CD4-positive, alpha-beta T cell treated with Interleukin-15 for 4 hours (primary cell): ENCODE results near the gene EPO.
"Not testable (repeated sequence)": the region's sequence is repeated elsewhere in the genome, so short reads cannot be mapped to it uniquely, and the experiment has no call there.

Experiments
- DNase-seq: peaks from one replicate; pipeline ENCODE4 v3.0.0-alpha.2; 2020; ENCODE audit warnings: low spot score

The EPO gene

GRCh38 chr7:100705320-100705752 lies 14.9 kb upstream of the EPO start:
- peak; percentile 70 for DNase-seq

DNA sequence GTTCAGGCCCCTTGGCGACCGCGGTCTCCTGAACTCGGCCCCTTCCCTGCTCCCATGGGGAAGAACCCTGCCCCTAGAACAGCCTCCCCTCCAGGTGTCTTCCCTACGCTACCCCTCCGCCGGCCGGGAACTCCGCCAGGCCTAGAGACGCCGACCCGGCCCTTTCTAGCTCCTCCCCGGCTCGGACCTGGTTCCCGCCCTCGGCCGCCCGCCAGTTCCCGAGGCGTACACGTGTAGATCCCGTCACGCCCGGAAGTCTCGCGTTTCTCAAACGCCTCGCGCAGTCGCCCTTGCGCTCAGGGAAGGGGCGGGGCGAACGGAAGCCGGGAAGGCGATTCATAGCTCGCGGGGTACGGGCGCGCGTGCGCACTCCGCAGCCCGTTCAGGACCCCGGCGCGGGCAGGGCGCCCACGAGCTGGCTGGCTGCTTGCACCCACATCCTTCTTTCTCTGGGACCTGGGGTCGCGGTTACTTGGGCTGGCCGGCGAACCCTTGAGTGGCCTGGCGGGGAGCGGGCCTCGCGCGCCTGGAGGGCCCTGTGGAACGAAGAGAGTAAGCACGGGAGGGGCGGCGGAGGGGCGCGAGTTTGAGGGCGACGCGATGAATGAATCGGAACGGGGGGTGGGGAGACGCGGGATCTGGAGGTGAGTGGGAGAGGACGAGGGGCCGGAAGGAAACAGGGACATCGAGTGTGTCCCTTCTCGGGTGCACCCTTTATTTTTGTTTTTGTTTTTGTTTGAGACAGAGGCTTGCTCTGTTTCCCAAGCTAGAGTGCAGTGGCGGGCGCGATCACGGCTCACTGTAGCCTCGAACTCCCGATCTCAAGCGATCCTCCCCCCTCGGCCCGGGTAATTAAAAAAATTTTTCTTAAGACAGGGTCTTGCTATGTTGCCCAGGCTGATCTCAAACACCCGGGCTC lies 14.3 kb upstream of the EPO start, which contains the start of gene POP7:
Gene POP7, plus strand, starts transcription at position 369 of the 919 bp plus-strand sequence. CDS start 710 bp downstream, outside the sequence.
- DNase-seq = peak; percentile 97

DNA sequence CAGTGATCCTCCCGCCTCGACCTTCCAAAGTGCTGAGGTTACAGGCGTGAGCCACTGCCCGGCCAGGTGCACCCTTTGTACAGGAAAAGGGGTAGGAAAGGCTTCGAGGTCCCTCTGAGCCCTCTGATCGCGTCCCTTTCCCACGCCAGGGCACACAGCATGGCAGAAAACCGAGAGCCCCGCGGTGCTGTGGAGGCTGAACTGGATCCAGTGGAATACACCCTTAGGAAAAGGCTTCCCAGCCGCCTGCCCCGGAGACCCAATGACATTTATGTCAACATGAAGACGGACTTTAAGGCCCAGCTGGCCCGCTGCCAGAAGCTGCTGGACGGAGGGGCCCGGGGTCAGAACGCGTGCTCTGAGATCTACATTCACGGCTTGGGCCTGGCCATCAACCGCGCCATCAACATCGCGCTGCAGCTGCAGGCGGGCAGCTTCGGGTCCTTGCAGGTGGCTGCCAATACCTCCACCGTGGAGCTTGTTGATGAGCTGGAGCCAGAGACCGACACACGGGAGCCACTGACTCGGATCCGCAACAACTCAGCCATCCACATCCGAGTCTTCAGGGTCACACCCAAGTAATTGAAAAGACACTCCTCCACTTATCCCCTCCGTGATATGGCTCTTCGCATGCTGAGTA lies 13.5 kb upstream of the EPO start:
- DNase-seq = no peak

GRCh38 chr7:100708395-100708794 lies 11.9 kb upstream of the EPO start:
- DNase-seq = no peak

DNA sequence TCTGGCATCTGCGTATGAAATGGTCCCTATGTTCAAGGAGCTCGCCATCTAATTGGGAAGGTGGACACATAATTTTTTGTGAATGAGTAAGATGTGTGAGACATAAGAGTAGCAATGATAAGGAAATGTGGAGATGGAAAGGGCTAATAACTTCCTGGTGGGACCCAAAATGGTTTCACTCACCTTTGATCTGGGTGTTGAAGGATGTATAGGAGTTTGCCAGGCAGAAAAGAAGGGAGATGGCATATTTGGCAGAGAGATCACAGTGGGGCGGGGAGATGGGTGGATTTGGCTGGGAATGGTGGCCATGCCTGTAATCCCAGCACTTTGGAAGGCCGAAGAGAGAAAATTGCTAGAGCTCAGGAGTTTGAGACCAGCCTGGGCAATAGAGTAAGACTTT lies 9.8 kb upstream of the EPO start:
- DNase-seq = no peak

GRCh38 chr7:100711369-100711768 lies 8.9 kb upstream of the EPO start:
- DNase-seq = no peak

DNA sequence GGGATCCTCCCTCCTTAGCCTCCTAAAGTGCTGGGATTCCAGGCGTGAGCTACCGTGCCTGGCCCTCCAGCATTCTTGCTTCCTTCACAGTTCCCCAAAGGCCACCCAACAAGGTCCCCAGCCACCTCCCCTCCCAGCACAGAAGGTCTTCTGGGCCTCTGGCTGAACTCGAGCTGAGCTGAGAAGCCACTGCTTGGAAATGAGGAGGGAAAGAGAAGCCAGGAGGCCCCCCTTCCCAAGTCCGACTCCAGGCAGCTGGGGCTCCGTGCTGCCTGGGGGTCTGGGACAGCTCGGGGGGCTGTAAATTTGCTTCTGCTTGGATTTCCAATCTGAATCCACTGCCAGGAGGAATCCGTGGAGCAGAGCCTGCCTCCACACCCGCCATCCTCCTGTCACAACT lies 5.5 kb upstream of the EPO start:
- no peak for DNase-seq

DNA sequence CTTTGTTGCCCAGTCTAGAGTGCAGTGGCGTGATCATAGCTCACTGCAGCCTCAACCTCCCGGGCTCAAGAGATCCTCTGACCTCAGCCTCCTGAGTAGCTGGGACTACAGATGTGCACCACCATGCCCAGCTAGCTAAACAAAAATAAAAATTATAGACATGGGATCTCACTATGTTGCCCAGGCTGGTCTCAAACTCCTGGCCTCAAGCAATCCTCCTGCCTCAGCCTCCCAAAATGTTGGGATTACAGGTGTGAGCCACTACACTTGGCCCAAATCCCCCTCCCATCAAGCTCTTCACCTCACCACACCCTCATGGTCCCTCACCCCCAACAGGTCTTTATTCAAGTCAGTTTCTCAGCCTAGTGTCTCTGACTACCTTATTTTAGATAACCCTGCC lies 3.2 kb upstream of the EPO start:
- DNase-seq = not testable (repeated sequence)

GRCh38 chr7:100719523-100720278 lies 567 bp upstream of the EPO start:
- no peak for DNase-seq

- DNase-seq = no peak
Observed at GRCh38 chr7:100720671-100721504, 620 bp downstream of the EPO start.

GRCh38 chr7:100721505-100721812 lies 1.2 kb downstream of the EPO start:
- no peak for DNase-seq

DNA sequence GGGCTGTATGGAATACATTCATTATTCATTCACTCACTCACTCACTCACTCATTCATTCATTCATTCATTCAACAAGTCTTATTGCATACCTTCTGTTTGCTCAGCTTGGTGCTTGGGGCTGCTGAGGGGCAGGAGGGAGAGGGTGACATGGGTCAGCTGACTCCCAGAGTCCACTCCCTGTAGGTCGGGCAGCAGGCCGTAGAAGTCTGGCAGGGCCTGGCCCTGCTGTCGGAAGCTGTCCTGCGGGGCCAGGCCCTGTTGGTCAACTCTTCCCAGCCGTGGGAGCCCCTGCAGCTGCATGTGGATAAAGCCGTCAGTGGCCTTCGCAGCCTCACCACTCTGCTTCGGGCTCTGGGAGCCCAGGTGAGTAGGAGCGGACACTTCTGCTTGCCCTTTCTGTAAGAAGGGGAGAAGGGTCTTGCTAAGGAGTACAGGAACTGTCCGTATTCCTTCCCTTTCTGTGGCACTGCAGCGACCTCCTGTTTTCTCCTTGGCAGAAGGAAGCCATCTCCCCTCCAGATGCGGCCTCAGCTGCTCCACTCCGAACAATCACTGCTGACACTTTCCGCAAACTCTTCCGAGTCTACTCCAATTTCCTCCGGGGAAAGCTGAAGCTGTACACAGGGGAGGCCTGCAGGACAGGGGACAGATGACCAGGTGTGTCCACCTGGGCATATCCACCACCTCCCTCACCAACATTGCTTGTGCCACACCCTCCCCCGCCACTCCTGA lies 2.4 kb downstream of the EPO start:
- no peak for DNase-seq

GRCh38 chr7:100723732-100724275 lies 3.5 kb downstream of the EPO start:
- no peak for DNase-seq

- not testable (repeated sequence) for DNase-seq
Observed at GRCh38 chr7:100724364-100724763, 4.1 kb downstream of the EPO start.

GRCh38 chr7:100726996-100727761 lies 6.9 kb downstream of the EPO start:
- DNase-seq = no peak

GRCh38 chr7:100728196-100728595 lies 7.9 kb downstream of the EPO start:
- DNase-seq = no peak

GRCh38 chr7:100730136-100730800 lies 10.0 kb downstream of the EPO start:
- DNase-seq = no peak

GRCh38 chr7:100731937-100732636 lies 11.8 kb downstream of the EPO start:
- DNase-seq = no peak

- DNase-seq = no peak
Observed at GRCh38 chr7:100735730-100736129, 15.5 kb downstream of the EPO start.
